ENCODE data around the gene EVA1B.

DNA sequence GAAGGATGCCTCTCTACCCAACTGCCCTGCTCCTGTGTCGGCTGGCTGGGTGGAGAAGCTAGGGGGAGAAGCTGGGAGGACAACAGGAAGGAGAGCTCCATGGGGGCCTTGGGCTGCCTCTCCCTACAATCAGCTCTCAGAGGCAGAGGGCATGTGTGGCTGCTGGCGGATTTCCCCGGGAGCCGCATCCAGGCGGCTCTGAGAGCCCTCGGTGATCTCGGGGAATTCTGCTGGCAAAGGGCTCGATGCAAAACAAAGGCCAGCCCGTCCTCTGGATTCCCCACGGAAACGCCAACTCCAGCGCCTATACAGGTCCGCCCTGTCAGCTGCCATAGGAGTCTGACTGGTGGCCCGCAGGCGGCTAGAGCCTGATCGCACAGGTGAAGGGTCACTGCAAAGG, 26.4 kb upstream of the EVA1B start:
- TF ChIP-seq, protein P1, sequence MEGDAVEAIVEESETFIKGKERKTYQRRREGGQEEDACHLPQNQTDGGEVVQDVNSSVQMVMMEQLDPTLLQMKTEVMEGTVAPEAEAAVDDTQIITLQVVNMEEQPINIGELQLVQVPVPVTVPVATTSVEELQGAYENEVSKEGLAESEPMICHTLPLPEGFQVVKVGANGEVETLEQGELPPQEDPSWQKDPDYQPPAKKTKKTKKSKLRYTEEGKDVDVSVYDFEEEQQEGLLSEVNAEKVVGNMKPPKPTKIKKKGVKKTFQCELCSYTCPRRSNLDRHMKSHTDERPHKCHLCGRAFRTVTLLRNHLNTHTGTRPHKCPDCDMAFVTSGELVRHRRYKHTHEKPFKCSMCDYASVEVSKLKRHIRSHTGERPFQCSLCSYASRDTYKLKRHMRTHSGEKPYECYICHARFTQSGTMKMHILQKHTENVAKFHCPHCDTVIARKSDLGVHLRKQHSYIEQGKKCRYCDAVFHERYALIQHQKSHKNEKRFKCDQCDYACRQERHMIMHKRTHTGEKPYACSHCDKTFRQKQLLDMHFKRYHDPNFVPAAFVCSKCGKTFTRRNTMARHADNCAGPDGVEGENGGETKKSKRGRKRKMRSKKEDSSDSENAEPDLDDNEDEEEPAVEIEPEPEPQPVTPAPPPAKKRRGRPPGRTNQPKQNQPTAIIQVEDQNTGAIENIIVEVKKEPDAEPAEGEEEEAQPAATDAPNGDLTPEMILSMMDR (IDR thresholded peaks at IDR 0.05): no peak
- no peak for TF ChIP-seq EZH2 (IDR thresholded peaks at IDR 0.05; ENCODE audit: borderline replicate concordance, insufficient read depth, low read depth, low read length, poor library complexity, severe bottlenecking)

Data from B cell (primary cell).